DND-41 (cell line): ENCODE data around the gene SLC32A1.

ENCODE experiments used
- ATAC-seq: fragments of 200-7000 bp; cut with Tn5 transposase; 3 replicates; pipeline ENCODE4 v1.9.1; 2021; ENCODE audit warnings: low read depth; ENCODE audit not compliant: insufficient read depth
- DNase-seq: peaks from one replicate; pipeline ENCODE4 v3.0.0-alpha.2; 2020
- H2AFZ ChIP-seq: 2 replicates; pipeline ENCODE4 v1.6.0; 2012; ENCODE audit warnings: low read depth, low read length
- H3K27ac ChIP-seq: 2 replicates; pipeline ENCODE4 v1.5.1; 2012; ENCODE audit warnings: low read length, inconsistent platforms
- H3K27me3 ChIP-seq: fragments of 200-600 bp; sonication (generic); 2 replicates; pipeline ENCODE4 v1.6.0; 2012; ENCODE audit warnings: low read length, mild to moderate bottlenecking, inconsistent platforms; ENCODE audit not compliant: insufficient read depth, poor library complexity
- H3K36me3 ChIP-seq: 2 replicates; pipeline ENCODE4 v1.5.1; 2012; ENCODE audit warnings: low read length, inconsistent platforms; ENCODE audit not compliant: insufficient read depth
- H3K4me1 ChIP-seq: 2 replicates; pipeline ENCODE4 v1.5.1; 2012; ENCODE audit warnings: mild to moderate bottlenecking, low read length; ENCODE audit not compliant: insufficient read depth
- H3K4me2 ChIP-seq: 2 replicates; pipeline ENCODE4 v1.6.0; 2012; ENCODE audit warnings: mild to moderate bottlenecking, moderate library complexity, low read length, inconsistent platforms; ENCODE audit not compliant: insufficient read depth
- H3K4me3 ChIP-seq, 2 experiments: fragments of 200-600 bp in 1 of 2; shearing (Covaris generic) in 1 of 2; 2 replicates each; pipeline ENCODE4 v1.5.1; 2012 to 2016; ENCODE audit warnings: inconsistent platforms in 2 of 2, low read length in 2 of 2, mild to moderate bottlenecking in 2 of 2, low read depth in 1 of 2, moderate library complexity in 1 of 2
- H3K79me2 ChIP-seq: 2 replicates; pipeline ENCODE4 v1.6.0; 2012; ENCODE audit warnings: low read length, inconsistent platforms; ENCODE audit not compliant: insufficient read depth
- H3K9ac ChIP-seq: 2 replicates; pipeline ENCODE4 v1.6.0; 2012; ENCODE audit warnings: low read depth, mild to moderate bottlenecking, inconsistent platforms, low read length, moderate library complexity
- H3K9me3 ChIP-seq: 2 replicates; pipeline ENCODE4 v1.5.1; 2012; ENCODE audit warnings: low read length, moderate library complexity, mild to moderate bottlenecking, inconsistent platforms; ENCODE audit not compliant: insufficient read depth, severe bottlenecking
- H4K20me1 ChIP-seq: 2 replicates; pipeline ENCODE4 v1.6.0; 2012; ENCODE audit warnings: low read length; ENCODE audit not compliant: insufficient read depth
- CTCF ChIP-seq: IDR thresholded peaks from 2 replicates; pipeline ENCODE4 v1.5.1; 2012; ENCODE audit warnings: borderline replicate concordance, low read length, moderate library complexity, mild to moderate bottlenecking; ENCODE audit not compliant: poor library complexity, severe bottlenecking; ENCODE audit errors: extremely low read depth
- EZH2 ChIP-seq: IDR thresholded peaks from 3 replicates; pipeline ENCODE4 v1.6.1; 2012; ENCODE audit warnings: borderline replicate concordance, low read depth, mild to moderate bottlenecking, moderate library complexity, low read length, inconsistent platforms; ENCODE audit not compliant: severe bottlenecking

Gene SLC32A1

GRCh38 chr20:38692436-38693411 lies 31.6 kb upstream of the SLC32A1 start:
- ATAC-seq, result peak; percentile 81
- no peaks in the 10 kb centered on the region for H3K9me3 ChIP-seq
- H3K27me3 ChIP-seq, result no peaks in the 10 kb centered on the region
- H3K79me2 ChIP-seq, result no peaks in the 10 kb centered on the region
- no peak overlapping the region for H3K4me3 ChIP-seq
- DNase-seq, result peak; percentile 80
- H3K4me2 ChIP-seq, result no peak overlapping the region
- no peaks in the 10 kb centered on the region for H3K36me3 ChIP-seq
- no peak overlapping the region for H3K9ac ChIP-seq
- H3K27ac ChIP-seq, result no peak overlapping the region
- TF ChIP-seq CTCF, result no peak
- TF ChIP-seq EZH2, result no peak
- no peak overlapping the region for H2AFZ ChIP-seq
- H4K20me1 ChIP-seq, result peaks cover 9% of the 10 kb centered on the region; the same call in 1 of the 2 replicates
- no peaks in the 10 kb centered on the region for H3K4me1 ChIP-seq

GRCh38 chr20:38697306-38697705 lies 27.0 kb upstream of the SLC32A1 start:
- no peak overlapping the region for H3K9ac ChIP-seq
- no peak overlapping the region for H3K27ac ChIP-seq
- H3K4me3 ChIP-seq, result no peak overlapping the region
- H3K4me2 ChIP-seq, result no peak overlapping the region
- H2AFZ ChIP-seq, result no peak overlapping the region
- no peaks in the 10 kb centered on the region for H3K36me3 ChIP-seq
- H4K20me1 ChIP-seq, result peaks cover 12% of the 10 kb centered on the region
- H3K9me3 ChIP-seq, result no peaks in the 10 kb centered on the region
- no peak for ATAC-seq
- TF ChIP-seq CTCF (no peak), EZH2 (no peak)
- no peak for DNase-seq
- H3K4me1 ChIP-seq, result no peaks in the 10 kb centered on the region
- no peaks in the 10 kb centered on the region for H3K79me2 ChIP-seq
- peaks cover 4% of the 10 kb centered on the region for H3K27me3 ChIP-seq

- no peak overlapping the region for H3K9ac ChIP-seq
- no peak for DNase-seq
- ATAC-seq, result no peak
- no peak overlapping the region for H2AFZ ChIP-seq
- no peak overlapping the region for H3K4me2 ChIP-seq
- TF ChIP-seq EZH2 (no peak), CTCF (no peak)
- H3K36me3 ChIP-seq, result no peaks in the 10 kb centered on the region
- peaks cover 7% of the 10 kb centered on the region; the same call in 1 of the 2 replicates for H4K20me1 ChIP-seq
- H3K27ac ChIP-seq, result no peak overlapping the region
- H3K79me2 ChIP-seq, result no peaks in the 10 kb centered on the region
- no peaks in the 10 kb centered on the region for H3K4me1 ChIP-seq
- no peaks in the 10 kb centered on the region for H3K9me3 ChIP-seq
- H3K4me3 ChIP-seq, result no peak overlapping the region
- peaks cover 4% of the 10 kb centered on the region for H3K27me3 ChIP-seq
Observed at GRCh38 chr20:38698541-38698940, 25.7 kb upstream of the SLC32A1 start.
